Lung (tissue), 12 donors: ENCODE measurements around the gene MDFIC2. TPM values are rescaled to one million over a fixed set of nuclear protein-coding genes. Genes with fewer than 3 reads are reported as not detected.

ENCODE experiments used
- ATAC-seq: fragments of 200-7000 bp; cut with Tn5 transposase; one replicate; pipeline ENCODE4 v1.9.1; 2020; ENCODE audit warnings: moderate number of reproducible peaks; ENCODE audit not compliant: insufficient read depth, low FRiP score
- DNase-seq, 3 donors: peaks; one replicate each; pipeline ENCODE4 v3.0.0-alpha.2; 2013 to 2017
- H3K27ac ChIP-seq, 2 donors: one replicate each; pipeline ENCODE4 v1.5.1; 2013; ENCODE audit warnings: mild to moderate bottlenecking in 2 of 2, moderate library complexity in 2 of 2, control low read depth in 1 of 2, inconsistent platforms in 1 of 2, low read depth in 1 of 2, low read length in 1 of 2
- H3K27me3 ChIP-seq, 3 donors: one replicate each; pipeline ENCODE4 v1.5.1; 2013; ENCODE audit warnings: low read length in 2 of 3; ENCODE audit not compliant: control insufficient read depth in 3 of 3, insufficient read depth in 3 of 3
- H3K36me3 ChIP-seq, 4 donors: one replicate each; pipeline ENCODE4 v1.5.1; 2013; ENCODE audit warnings: low read length in 4 of 4, mild to moderate bottlenecking in 1 of 4, moderate library complexity in 1 of 4; ENCODE audit not compliant: control insufficient read depth in 4 of 4, insufficient read depth in 4 of 4
- H3K4me1 ChIP-seq, 5 donors: one replicate each; pipeline ENCODE4 v1.5.1; 2013; ENCODE audit warnings: low read length in 5 of 5, mild to moderate bottlenecking in 2 of 5, moderate library complexity in 1 of 5; ENCODE audit not compliant: control insufficient read depth in 5 of 5, insufficient read depth in 5 of 5
- H3K4me3 ChIP-seq: one replicate; pipeline ENCODE4 v1.5.1; 2013; ENCODE audit warnings: mild to moderate bottlenecking, control low read depth, moderate library complexity
- H3K9ac ChIP-seq, 2 donors: one replicate each; pipeline ENCODE4 v1.5.1; 2013; ENCODE audit warnings: low read length in 2 of 2, control low read depth in 1 of 2; ENCODE audit not compliant: insufficient read depth in 1 of 2
- H3K9me3 ChIP-seq, 4 donors: one replicate each; pipeline ENCODE4 v1.5.1; 2013; ENCODE audit warnings: low read length in 3 of 4, mild to moderate bottlenecking in 1 of 4, moderate library complexity in 1 of 4; ENCODE audit not compliant: control insufficient read depth in 4 of 4, insufficient read depth in 3 of 4
- WGBS, 2 donors: extraction: QIAGEN DNeasy Blood & Tissue Kit; methylation state at CpG; one replicate each; pipeline ENCODE4 v1.1.7; 2013; 5-methylcytosine and 5-hydroxymethylcytosine counted together
- polyA plus RNA-seq, 2 donors: library from polyadenylated mRNA; stranded (reverse); fragments of 200-250 nt; gene quantifications; one replicate each; pipeline ENCODE4 v1.2.1, GENCODE V29; 2013
- total RNA-seq, 2 donors: library from RNA; depleted of rRNA in 1 of 2; stranded (reverse); fragments of >200 nt in 1 of 2; gene quantifications; one replicate each; pipeline ENCODE4 v1.2.1, GENCODE V29; 2014 to 2021
- TF ChIP-seq, protein P1 (sequence below): IDR thresholded peaks from 2 replicates; pipeline ENCODE4 v1.5.1; 2012; ENCODE audit warnings: mild to moderate bottlenecking; ENCODE audit errors: control extremely low read depth, extremely low read depth
- donor health status: control.
- donor health status: control.
- donor health status: Bipolar disorder and iron deficiency.
- donor health status: healthy.
- donor health status: DM: yes; HTN: yes; CAD: no.

The MDFIC2 gene
- total and polyA plus RNA-seq, 4 donors, result not detected

DNA sequence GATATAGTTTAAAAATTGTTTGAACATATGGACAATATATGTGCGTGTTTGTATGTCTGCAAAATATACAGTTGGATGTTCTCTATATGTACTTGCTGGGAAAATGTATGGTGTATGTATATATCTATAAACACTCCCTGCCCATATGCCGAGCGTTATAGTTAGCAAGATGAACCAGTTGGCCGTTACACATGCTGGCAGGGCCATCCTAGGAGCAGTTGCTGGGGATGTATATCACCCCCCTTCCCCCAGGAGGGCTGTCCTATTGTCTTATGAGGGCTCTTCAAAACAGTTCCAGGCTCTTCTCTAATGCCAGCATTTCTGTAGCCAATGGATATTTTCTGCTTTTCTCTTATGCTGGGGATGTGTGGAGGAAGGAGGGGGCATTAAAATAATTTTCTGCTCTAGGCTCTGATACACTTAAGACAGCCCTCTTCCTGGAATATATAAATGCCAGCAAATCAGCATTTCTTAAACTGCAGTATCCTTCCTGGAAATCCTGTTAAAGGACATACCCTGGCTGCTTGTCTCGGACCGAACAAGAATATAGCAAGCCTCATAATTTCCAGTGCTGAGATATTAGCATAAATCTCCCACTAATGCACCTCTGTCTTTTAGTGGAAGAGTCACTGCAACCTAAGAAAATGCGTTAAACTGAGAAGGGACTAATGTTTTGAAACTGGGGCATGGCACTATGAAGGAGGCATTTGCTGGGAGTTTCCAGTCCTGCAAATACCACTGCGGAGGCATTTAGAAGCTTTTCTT lies 134.4 kb downstream of the MDFIC2 start:
- Histone ChIP-seq H3K27ac (no peak overlapping the region), H3K36me3 (no peaks in the 10 kb centered on the region), H3K27me3 (peaks cover 0 to 8% (median 0%) of the 10 kb centered on the region in 3 donors), H3K9ac (no peak overlapping the region), H3K4me1 (peaks cover 0 to 5% (median 0%) of the 10 kb centered on the region in 5 donors), H3K4me3 (no peak overlapping the region), H3K9me3 (no peaks in the 10 kb centered on the region)
- no peak for ATAC-seq
- TF ChIP-seq, protein P1, sequence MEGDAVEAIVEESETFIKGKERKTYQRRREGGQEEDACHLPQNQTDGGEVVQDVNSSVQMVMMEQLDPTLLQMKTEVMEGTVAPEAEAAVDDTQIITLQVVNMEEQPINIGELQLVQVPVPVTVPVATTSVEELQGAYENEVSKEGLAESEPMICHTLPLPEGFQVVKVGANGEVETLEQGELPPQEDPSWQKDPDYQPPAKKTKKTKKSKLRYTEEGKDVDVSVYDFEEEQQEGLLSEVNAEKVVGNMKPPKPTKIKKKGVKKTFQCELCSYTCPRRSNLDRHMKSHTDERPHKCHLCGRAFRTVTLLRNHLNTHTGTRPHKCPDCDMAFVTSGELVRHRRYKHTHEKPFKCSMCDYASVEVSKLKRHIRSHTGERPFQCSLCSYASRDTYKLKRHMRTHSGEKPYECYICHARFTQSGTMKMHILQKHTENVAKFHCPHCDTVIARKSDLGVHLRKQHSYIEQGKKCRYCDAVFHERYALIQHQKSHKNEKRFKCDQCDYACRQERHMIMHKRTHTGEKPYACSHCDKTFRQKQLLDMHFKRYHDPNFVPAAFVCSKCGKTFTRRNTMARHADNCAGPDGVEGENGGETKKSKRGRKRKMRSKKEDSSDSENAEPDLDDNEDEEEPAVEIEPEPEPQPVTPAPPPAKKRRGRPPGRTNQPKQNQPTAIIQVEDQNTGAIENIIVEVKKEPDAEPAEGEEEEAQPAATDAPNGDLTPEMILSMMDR, result no peak
- DNase-seq, result no peak
- 72 to 84% methylated on average over 8 of the region's 8 CpGs for WGBS, 2 donors

DNA sequence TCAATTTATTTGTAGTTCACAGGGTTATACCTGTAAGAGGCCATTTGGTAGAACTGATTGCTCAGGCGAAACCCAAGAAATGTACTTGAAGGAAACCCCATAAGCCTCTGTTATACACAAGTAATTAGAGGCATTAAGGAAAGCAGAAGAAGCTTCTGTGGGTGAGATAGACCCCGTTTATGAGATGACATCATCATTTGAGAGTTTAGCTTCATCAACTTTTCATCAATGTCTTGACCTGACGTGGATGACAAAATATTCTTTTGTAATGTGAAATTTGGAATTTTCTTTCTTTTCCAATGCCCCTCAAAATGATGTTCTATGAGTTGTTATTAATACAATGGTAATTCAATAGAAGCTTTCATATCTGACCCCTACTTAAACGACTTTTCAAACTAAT lies 136.2 kb downstream of the MDFIC2 start:
- Histone ChIP-seq H3K9ac (no peak overlapping the region), H3K4me1 (no peaks in the 10 kb centered on the region), H3K27me3 (no peaks in the 10 kb centered on the region), H3K27ac (no peak overlapping the region), H3K4me3 (no peak overlapping the region), H3K9me3 (no peaks in the 10 kb centered on the region), H3K36me3 (no peaks in the 10 kb centered on the region)
- WGBS, 2 donors, result 83 to 88% methylated on average over 4 of the region's 4 CpGs
- DNase-seq (no peak), ATAC-seq (no peak)
- TF ChIP-seq, protein P1, result no peak

DNA sequence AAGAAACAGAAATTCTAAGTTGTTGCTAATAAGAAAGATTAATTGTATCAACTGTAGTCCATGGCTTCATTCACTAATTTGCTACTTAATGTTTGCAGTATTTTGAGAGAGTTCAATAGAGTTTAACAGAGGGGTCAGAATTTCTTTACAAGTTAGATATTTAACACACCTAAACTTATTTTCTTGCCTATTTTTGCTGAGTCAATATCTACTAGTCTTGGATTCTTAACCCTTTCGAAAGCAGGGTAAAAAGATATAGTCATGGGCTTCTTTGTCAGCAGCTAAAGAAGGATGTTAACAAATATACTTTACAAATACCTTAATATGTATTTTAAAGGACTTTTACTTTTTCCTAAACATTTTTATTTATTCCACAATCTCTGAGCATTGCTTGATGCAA lies 155.6 kb downstream of the MDFIC2 start:
- Histone ChIP-seq H3K9ac (no peak overlapping the region), H3K9me3 (no peaks in the 10 kb centered on the region), H3K36me3 (no peaks in the 10 kb centered on the region), H3K27ac (no peak overlapping the region), H3K27me3 (peaks cover 0 to 3% (median 0%) of the 10 kb centered on the region in 3 donors), H3K4me1 (no peaks in the 10 kb centered on the region), H3K4me3 (no peak overlapping the region)
- no peak for DNase-seq
- TF ChIP-seq, protein P1, result no peak
- ATAC-seq, result no peak
- 93 to 95% methylated on average over 1 of the region's 1 CpG for WGBS, 2 donors
